RWPE1 (cell line): ENCODE measurements around the gene VIT.

ENCODE experiments used
- CTCF ChIA-PET: fragments of 350-600 bp; sonication (Branson Sonifier 250); formaldehyde crosslinking; extraction: SDS; loops from one replicate; lab custom pipeline; 2021; lab: Yijun Ruan, JAX
- POLR2A ChIA-PET: fragments of 400-600 bp; formaldehyde crosslinking; extraction: SDS; loops from one replicate; lab custom pipeline; 2020; ENCODE audit warnings: antibody characterized with exemption; ENCODE audit not compliant: low non-redundant PET; lab: Yijun Ruan, JAX
- DNase-seq: peaks from one replicate; pipeline ENCODE4 v3.0.0; 2012; ENCODE audit warnings: low spot score
- H3K27ac ChIP-seq: fragments of 450-650 bp; 2 replicates; pipeline ENCODE4 v1.5.1; 2017
- TF ChIP-seq, protein P1 (sequence below): fragments of 450-650 bp; conservative IDR thresholded peaks from 2 replicates; pipeline ENCODE4 v1.5.1; 2017; ENCODE audit warnings: low read depth, mild to moderate bottlenecking

Gene VIT

DNA sequence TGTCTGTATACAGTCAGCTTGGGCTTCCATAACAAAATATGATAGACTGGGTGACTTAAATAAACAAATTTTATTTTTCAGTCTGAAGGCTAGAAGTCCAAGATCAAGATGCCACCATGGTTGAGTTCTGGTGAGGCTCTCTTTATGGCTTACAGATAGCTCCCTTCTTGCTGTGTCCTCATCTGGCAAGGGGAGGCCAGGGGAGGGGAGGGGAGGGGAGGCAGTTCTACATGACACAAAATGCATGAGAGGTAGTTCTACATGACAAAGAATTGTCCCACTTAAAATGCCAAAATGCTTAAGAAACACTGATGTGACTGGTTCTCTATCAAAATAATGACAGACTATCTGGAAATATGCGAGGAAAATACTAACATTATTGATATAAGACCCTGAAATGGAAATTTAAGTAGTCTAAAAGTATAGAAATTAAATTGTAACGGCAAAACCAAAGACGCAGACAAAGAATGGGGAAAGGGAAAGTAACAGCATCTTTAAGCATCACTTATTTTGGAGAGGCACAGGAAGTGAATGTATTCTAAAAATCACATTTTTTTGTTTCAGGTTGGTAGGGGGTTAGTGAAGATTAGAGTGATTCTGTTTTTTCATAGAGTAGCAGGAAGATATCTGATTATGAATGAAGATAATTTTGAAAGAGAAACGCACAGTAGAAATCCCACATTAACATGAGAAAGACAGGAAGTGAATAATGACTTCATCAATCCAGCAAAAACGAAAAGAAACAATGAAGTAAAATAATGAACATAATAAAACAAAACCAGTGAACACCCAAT is 138.4 kb downstream of the VIT start:
- no peak overlapping the region for H3K27ac ChIP-seq
- no peak for DNase-seq
- CTCF ChIA-PET = no interaction called here
- TF ChIP-seq, protein P1, sequence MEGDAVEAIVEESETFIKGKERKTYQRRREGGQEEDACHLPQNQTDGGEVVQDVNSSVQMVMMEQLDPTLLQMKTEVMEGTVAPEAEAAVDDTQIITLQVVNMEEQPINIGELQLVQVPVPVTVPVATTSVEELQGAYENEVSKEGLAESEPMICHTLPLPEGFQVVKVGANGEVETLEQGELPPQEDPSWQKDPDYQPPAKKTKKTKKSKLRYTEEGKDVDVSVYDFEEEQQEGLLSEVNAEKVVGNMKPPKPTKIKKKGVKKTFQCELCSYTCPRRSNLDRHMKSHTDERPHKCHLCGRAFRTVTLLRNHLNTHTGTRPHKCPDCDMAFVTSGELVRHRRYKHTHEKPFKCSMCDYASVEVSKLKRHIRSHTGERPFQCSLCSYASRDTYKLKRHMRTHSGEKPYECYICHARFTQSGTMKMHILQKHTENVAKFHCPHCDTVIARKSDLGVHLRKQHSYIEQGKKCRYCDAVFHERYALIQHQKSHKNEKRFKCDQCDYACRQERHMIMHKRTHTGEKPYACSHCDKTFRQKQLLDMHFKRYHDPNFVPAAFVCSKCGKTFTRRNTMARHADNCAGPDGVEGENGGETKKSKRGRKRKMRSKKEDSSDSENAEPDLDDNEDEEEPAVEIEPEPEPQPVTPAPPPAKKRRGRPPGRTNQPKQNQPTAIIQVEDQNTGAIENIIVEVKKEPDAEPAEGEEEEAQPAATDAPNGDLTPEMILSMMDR = no peak
- POLR2A ChIA-PET = no interaction called here

DNA sequence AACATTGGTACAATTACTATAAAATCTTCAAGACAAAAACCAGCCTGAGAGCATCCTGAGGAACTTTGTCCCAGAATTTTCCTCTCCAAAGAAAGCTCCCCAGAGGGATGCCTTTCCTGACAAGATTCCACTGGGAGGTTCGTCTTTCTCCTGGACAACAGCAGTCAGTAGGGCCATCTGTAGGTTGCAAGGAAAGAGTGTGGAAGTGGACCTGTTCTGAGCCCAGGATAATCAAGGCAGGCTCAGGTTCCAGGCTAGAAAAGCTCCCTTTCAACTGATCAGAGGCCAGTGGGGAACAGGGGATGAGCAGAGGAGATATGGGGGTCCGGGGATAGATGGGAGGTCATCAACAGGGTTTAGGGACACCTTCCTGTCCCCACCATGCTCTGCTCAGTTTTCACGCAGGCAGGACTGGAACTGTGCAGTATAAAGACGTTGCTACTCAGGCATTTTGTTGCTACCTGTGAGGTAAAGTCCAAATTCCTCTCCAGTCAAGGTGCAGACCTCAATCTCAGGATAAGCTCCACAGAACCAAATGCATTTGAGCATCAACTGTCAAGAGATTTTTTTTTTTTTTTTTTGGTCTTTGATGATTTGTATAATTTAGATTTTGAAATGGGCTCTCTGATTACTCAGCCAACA is 143.6 kb downstream of the VIT start:
- CTCF ChIA-PET = interaction anchor here (0.6 to 0.7 kb wide), 2 partner anchors 73 to 181 kb away, joined by 3 to 4 read pairs; no protein-coding TSS in a partner anchor
- TF ChIP-seq, protein P1 = no peak
- no peak overlapping the region for H3K27ac ChIP-seq
- POLR2A ChIA-PET = interaction anchor here (0.6 kb wide), 1 partner anchor 54 kb away, joined by 4 read pairs; no protein-coding TSS in a partner anchor
- no peak for DNase-seq

DNA sequence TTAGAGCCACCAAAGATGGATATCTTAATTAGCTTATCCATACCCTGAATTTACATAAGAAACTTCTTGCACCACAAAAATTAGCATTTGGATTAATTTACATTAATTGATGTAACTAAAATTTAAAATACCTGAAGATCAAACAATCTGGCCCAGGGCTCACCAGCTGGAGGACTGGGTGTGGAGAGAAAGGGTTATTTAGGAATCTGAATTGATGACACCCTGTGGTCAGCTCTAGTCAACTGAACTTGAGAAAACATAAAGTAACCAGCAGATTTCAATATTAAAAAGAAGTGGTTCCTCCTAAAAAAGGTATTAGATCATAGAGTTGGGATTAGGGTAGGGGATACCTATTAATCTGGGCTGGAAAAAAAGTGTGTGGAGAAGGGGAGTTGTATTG is 147.3 kb downstream of the VIT start:
- ChIA-PET CTCF (interaction anchor here (0.7 kb wide), 1 partner anchor 220 kb away, joined by 3 read pairs; no protein-coding TSS in a partner anchor), POLR2A (no interaction called here)
- H3K27ac ChIP-seq = no peak overlapping the region
- TF ChIP-seq, protein P1 = no peak
- no peak for DNase-seq

DNA sequence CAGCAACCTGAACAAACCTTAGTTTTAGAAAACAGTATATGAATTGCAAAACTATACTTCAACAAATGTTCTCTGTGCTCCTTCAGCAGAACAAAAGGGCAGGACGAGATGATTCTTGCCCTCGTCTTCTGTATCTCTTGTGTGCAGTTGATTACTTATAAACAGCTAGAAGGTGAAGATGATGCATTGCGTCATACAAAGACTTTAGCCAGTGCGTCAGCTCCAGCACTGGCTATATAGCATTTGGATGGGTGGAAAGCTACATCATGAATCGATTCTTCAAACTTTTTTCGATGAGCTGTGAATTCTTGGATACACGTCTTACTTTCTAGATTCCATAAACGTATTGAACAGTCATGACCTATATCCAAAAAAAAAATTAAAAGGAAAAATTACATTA is 152.8 kb downstream of the VIT start:
- TF ChIP-seq, protein P1 = no peak
- POLR2A ChIA-PET = no interaction called here
- CTCF ChIA-PET = interaction anchor here (0.5 kb wide), 1 partner anchor 33 kb away, joined by 3 read pairs; no protein-coding TSS in a partner anchor
- no peak overlapping the region for H3K27ac ChIP-seq
- DNase-seq = no peak

DNA sequence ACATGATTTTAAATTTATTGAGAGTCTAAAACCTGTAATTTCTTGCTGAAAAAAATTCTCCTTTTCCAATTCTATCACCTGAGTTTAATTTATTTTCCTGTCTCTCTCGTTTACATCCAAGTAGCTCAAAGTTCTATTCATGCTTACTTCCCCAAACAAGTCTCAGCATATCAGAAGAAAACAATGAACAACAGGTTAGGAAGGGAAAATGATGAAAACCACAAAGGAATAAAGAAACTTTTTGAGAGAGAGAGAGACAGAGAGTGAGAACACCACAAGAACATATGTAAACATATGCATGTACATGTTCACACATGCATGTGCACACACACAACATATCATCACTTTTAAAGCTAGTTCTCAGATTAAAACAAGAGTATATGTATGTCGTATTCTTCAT is 157.7 kb downstream of the VIT start:
- ChIA-PET POLR2A (no interaction called here), CTCF (no interaction called here)
- TF ChIP-seq, protein P1 = no peak
- DNase-seq = no peak
- no peak overlapping the region for H3K27ac ChIP-seq

DNA sequence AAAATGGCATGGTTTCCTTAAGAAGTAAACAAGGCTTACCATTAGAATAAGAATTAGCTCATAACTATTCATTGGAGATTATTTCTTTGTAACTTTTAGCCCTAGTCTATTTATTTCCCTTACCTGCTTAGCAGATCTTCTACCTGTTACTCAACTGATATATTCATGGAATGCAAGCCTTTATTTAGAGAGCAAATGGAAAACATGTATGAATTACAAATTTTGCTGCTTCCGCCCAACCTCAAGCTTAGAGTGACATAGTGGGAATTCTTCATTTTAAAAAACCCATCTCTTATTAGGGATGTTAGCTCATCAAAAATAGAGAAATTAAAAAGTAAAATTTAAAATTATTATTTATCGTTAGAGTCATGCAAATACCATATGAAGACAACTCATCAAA is 158.9 kb downstream of the VIT start:
- TF ChIP-seq, protein P1 = no peak
- DNase-seq = no peak
- ChIA-PET POLR2A (no interaction called here), CTCF (no interaction called here)
- H3K27ac ChIP-seq = no peak overlapping the region
